Measurements from ENCODE around the gene MYO1B. TPM values are rescaled to one million over a fixed set of nuclear protein-coding genes. Genes with fewer than 3 reads are reported as not detected.
A peak's percentile ranks its signal among the peaks of the same experiment; 100 is the strongest.

MYO1B gene
- total RNA-seq, 1 donor from 2014 or later, result 165 TPM

GRCh38 chr2:191321861-191322662, 76.9 kb downstream of the MYO1B start:
- peak; percentile 60 for DNase-seq (ENCODE audit: low read depth)

- DNase-seq (ENCODE audit: low read depth), result no peak
Observed at GRCh38 chr2:191322828-191323506, 77.8 kb downstream of the MYO1B start.

GRCh38 chr2:191325651-191326365, 80.6 kb downstream of the MYO1B start:
- DNase-seq (ENCODE audit: low read depth), result no peak

- DNase-seq (ENCODE audit: low read depth), result no peak
Observed at GRCh38 chr2:191327484-191327883, 82.3 kb downstream of the MYO1B start.

GRCh38 chr2:191328150-191328809, 83.1 kb downstream of the MYO1B start:
- DNase-seq (ENCODE audit: low read depth), result no peak

- DNase-seq (ENCODE audit: low read depth), result no peak
Observed at GRCh38 chr2:191329841-191330240, 84.6 kb downstream of the MYO1B start.

- DNase-seq (ENCODE audit: low read depth), result no peak
Observed at GRCh38 chr2:191333911-191334357, 88.7 kb downstream of the MYO1B start.

GRCh38 chr2:191335875-191336464, 90.8 kb downstream of the MYO1B start:
- no peak for DNase-seq (ENCODE audit: low read depth)

- peak; percentile 75 for DNase-seq (ENCODE audit: low read depth)
Observed at GRCh38 chr2:191341436-191341835, 96.2 kb downstream of the MYO1B start.

GRCh38 chr2:191343796-191344338, 98.7 kb downstream of the MYO1B start:
- DNase-seq (ENCODE audit: low read depth), result no peak

GRCh38 chr2:191345788-191346187, 100.6 kb downstream of the MYO1B start:
- DNase-seq (ENCODE audit: low read depth), result peak; percentile 73

GRCh38 chr2:191347154-191347553, 102.0 kb downstream of the MYO1B start:
- DNase-seq (ENCODE audit: low read depth), result no peak

GRCh38 chr2:191347881-191348280, 102.7 kb downstream of the MYO1B start:
- DNase-seq (ENCODE audit: low read depth), result no peak

GRCh38 chr2:191349990-191350389, 104.8 kb downstream of the MYO1B start:
- no peak for DNase-seq (ENCODE audit: low read depth)

GRCh38 chr2:191350826-191351225, 105.6 kb downstream of the MYO1B start:
- DNase-seq (ENCODE audit: low read depth), result peak; percentile 43

GRCh38 chr2:191351298-191351697, 106.1 kb downstream of the MYO1B start:
- no peak for DNase-seq (ENCODE audit: low read depth)

GRCh38 chr2:191351921-191352320, 106.7 kb downstream of the MYO1B start:
- no peak for DNase-seq (ENCODE audit: low read depth)

- peak; percentile 81 for DNase-seq (ENCODE audit: low read depth)
Observed at GRCh38 chr2:191352536-191352935, 107.3 kb downstream of the MYO1B start.

- no peak for DNase-seq (ENCODE audit: low read depth)
Observed at GRCh38 chr2:191355170-191355758, 110.1 kb downstream of the MYO1B start.

GRCh38 chr2:191357678-191358077, 112.5 kb downstream of the MYO1B start:
- no peak for DNase-seq (ENCODE audit: low read depth)

Measured in renal cortical epithelial cell (primary cell).